Glomerular visceral epithelial cell (primary cell): Measurements from ENCODE around the gene RUNDC3A.

Experiments used
- DNase-seq: peaks from one replicate; pipeline ENCODE4 v3.0.0-alpha.2; 2016; ENCODE audit errors: extremely low spot score

Gene RUNDC3A

GRCh38 chr17:44308320-44308818, at the start of gene RUNDC3A:
TSS of gene RUNDC3A (plus strand) at chr17:44308601. CDS start at chr17:44308833, 232 bp downstream.
- DNase-seq, result peak; percentile 87

- no peak for DNase-seq
Measured at GRCh38 chr17:44258811-44259351, 49.5 kb upstream of the RUNDC3A start.

DNA sequence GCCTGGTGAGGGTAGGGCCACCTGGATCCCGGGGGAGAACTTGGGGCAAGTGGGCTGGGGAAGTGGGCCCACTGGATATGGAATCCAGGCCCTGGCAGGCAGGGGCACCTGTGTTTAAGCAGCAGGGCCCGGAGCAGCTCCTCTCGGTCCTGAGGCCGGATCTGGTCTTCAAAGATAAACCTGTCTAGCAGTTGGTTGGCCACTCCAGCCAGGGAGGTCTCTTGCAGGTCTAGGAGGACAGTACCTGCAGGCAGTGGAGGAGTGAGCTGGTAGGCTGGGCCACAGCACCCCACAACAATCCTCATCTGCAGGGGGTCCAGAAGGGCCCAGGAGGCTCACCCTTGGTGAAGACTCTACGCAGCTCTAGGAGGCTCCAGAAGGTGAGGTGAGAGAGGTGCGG, 48.1 kb upstream of the RUNDC3A start:
- DNase-seq, result no peak

- no peak for DNase-seq
Measured at GRCh38 chr17:44262654-44263225, 45.7 kb upstream of the RUNDC3A start.

- DNase-seq, result no peak
Measured at GRCh38 chr17:44263345-44263902, 45.0 kb upstream of the RUNDC3A start.

- DNase-seq, result no peak
Measured at GRCh38 chr17:44266402-44267164, 41.8 kb upstream of the RUNDC3A start.

- DNase-seq, result no peak
Measured at GRCh38 chr17:44267165-44267455, 41.3 kb upstream of the RUNDC3A start.

DNA sequence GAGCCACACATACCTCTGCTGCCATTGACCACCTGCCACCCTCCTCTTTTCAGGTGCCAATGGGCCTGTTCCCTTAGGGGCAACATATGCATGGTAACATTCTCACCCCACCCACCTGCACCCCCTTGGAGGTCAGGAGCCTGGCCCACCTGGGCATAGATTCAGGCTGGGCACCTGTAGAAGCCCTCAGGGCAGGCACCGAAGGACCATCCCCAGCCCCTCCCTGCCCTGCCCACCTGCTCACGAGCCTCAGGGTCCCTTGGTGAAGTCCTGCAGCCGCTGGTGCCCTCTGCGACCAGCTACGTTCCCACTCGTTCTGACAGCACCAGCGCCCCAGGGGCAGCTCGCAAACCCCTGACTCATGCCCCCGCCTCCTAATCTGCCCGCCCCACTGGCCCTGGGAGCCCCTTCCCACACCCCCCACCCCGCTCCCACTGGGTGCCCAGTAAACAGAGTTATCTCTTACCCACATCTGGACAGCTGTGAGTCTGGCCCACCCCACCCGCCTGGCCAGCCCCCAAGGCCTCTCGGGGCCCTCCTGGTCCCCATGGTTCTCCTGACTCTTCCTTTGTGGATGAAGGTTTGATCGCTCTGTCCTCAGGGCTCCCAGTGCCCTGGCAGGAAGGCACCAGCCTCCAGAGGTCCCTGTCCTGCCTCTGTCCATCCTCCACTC, 40.4 kb upstream of the RUNDC3A start, which contains the start of gene SLC4A1:
SLC4A1 (minus strand) TSS at position 318 of the 673 bp plus-strand sequence. CDS start 5,269 bp downstream, outside the sequence.
- DNase-seq, result no peak

GRCh38 chr17:44268709-44269534, 39.5 kb upstream of the RUNDC3A start:
- no peak for DNase-seq

GRCh38 chr17:44269535-44270240, 38.7 kb upstream of the RUNDC3A start:
- DNase-seq, result no peak

DNA sequence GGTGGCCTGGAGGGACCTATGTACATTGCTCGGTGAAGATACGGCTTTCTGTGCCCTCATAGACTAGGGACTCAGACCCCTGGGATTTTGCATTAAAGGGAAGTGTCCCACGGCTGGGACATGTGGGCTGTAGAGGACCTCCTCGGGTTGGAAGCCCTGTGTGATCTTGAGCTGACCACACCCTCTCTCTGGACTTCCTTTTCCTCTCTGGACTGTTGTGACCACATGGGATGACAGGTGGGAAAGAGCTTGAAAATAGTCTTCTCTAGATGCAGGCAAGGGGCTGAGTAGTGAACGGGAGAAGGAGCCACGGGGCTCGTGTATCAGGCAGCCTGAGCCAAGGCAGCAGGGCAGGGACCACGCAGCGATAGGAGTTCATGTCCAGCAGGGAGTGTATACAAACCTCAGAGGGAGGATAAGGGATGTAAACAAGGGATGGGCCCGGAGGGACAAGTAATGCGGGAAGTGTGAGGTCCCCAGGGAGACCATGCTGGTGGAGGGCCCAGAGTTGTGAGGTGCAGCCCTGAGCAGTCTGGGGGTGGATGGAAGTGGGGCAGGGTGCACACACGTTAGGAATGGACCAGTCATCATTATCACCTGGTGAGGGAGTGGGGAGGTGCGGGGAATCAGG, 36.0 kb upstream of the RUNDC3A start:
- no peak for DNase-seq

DNA sequence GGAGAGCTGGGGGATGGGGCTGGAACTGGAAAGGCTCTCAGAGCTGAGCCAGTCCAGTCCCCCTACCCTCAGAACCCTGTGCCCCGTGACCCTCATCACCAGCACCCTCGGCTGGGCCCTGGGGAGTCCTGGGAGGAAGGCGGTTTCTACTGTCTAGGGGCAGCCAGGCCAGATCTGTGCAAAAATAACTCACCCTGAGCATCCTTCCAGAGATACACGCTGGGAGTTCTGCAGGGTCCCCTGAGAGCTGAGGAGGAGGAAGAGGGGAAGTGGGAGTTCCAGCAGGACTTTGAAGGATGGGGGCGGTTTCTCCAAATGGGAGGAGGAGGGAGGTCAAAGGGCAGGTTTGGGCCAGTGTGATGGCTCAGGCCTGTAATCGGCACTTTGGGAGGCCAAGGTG, 35.4 kb upstream of the RUNDC3A start:
- no peak for DNase-seq

DNA sequence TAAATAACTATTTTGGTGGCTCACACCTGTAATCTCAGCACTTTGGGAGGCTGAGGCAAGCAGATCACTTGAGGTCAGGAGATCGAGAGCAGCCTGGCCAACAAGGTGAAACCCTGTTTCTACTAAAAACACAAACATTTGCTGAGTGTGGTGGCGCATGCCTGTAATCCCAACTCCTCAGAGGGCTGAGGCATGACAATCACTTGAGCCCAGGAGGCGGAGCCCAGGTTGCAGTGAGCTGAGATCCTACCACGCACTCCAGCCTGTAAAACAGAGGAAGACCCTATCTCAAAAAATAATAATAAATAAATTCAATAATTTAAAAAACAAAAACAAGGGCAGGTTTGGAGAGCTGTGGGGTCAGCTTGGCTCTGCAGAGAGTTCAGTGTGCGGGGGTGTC, 34.8 kb upstream of the RUNDC3A start:
- no peak for DNase-seq

DNA sequence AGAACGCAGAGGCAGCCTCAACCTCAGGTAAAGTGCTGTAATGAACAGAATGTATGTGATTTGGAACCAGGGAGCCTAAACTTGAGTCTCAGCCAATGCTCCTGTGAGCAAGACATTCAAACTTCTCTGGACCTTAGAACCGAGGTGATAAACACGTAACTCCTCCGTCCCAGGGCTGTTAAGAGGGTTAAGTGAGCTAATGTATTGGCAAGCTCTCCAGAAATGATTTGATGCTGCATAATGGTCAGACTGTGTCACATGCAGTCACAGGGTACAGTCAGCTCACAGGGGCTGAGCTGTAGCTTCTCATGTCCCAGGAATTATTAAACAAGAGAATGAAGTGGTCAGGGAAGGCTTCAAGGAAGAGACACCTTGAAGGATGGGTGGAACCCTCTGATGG, 30.4 kb upstream of the RUNDC3A start:
- no peak for DNase-seq

GRCh38 chr17:44279346-44279665, 29.1 kb upstream of the RUNDC3A start:
- no peak for DNase-seq

- DNase-seq, result peak; percentile 95
Measured at GRCh38 chr17:44279666-44280391, 28.6 kb upstream of the RUNDC3A start.

- DNase-seq, result no peak
Measured at GRCh38 chr17:44280392-44280937, 27.9 kb upstream of the RUNDC3A start.

GRCh38 chr17:44281570-44281969, 26.8 kb upstream of the RUNDC3A start:
- no peak for DNase-seq

GRCh38 chr17:44282264-44282663, 26.1 kb upstream of the RUNDC3A start:
- no peak for DNase-seq
